Measurements from ENCODE around the gene ORAI2.

- TF ChIP-seq POLR2A (IDR thresholded peaks at IDR 0.05; ENCODE audit: low read depth, low read length) (no peak), POLR2AphosphoS5 (IDR thresholded peaks at IDR 0.05; ENCODE audit: low read depth, low read length) (no peak; the same call in 1 of the 2 replicates), TAF1 (IDR thresholded peaks at IDR 0.05; ENCODE audit: borderline replicate concordance, low read depth, low read length) (no peak)
Observed at GRCh38 chr7:102472126-102473041, 39.0 kb downstream of the ORAI2 start.
